Fibroblast of mammary gland (primary cell): ENCODE data around the gene CCDC34.

Experiments used
- DNase-seq: peaks from one replicate; pipeline ENCODE4 v3.0.0-alpha.2; 2010; ENCODE audit warnings: low read depth
- H3K4me3 ChIP-seq: 2 replicates; pipeline ENCODE4 v1.5.1; 2011; ENCODE audit warnings: low read depth, mild to moderate bottlenecking, low read length, moderate library complexity; ENCODE audit not compliant: control insufficient read depth
- TF ChIP-seq, protein P1 (sequence below): conservative IDR thresholded peaks from 2 replicates; pipeline ENCODE4 v1.5.1; 2011; ENCODE audit warnings: low read depth, low read length, inconsistent platforms; ENCODE audit not compliant: control insufficient read depth, insufficient read depth

Gene CCDC34

DNA sequence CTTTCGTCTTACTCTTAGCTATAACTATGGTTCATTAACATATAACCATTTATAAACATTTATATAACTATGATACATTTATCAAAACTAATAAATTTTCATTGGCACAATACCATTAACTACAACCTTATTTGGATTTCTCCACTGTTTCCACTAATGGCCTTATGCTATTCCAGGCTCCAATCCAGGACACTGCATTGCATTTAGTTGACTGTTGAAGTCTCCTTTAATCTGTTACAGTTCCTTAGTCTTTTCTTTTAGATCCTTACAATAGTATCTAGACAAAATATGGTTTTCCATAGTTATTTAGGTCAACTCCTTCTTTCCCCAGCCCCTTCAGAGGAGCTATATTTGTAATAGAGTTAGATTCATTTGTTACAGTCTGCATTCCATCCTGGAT, 47.2 kb downstream of the CCDC34 start:
- no peak for DNase-seq
- H3K4me3 ChIP-seq: no peak overlapping the region
- TF ChIP-seq, protein P1, sequence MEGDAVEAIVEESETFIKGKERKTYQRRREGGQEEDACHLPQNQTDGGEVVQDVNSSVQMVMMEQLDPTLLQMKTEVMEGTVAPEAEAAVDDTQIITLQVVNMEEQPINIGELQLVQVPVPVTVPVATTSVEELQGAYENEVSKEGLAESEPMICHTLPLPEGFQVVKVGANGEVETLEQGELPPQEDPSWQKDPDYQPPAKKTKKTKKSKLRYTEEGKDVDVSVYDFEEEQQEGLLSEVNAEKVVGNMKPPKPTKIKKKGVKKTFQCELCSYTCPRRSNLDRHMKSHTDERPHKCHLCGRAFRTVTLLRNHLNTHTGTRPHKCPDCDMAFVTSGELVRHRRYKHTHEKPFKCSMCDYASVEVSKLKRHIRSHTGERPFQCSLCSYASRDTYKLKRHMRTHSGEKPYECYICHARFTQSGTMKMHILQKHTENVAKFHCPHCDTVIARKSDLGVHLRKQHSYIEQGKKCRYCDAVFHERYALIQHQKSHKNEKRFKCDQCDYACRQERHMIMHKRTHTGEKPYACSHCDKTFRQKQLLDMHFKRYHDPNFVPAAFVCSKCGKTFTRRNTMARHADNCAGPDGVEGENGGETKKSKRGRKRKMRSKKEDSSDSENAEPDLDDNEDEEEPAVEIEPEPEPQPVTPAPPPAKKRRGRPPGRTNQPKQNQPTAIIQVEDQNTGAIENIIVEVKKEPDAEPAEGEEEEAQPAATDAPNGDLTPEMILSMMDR: no peak

DNA sequence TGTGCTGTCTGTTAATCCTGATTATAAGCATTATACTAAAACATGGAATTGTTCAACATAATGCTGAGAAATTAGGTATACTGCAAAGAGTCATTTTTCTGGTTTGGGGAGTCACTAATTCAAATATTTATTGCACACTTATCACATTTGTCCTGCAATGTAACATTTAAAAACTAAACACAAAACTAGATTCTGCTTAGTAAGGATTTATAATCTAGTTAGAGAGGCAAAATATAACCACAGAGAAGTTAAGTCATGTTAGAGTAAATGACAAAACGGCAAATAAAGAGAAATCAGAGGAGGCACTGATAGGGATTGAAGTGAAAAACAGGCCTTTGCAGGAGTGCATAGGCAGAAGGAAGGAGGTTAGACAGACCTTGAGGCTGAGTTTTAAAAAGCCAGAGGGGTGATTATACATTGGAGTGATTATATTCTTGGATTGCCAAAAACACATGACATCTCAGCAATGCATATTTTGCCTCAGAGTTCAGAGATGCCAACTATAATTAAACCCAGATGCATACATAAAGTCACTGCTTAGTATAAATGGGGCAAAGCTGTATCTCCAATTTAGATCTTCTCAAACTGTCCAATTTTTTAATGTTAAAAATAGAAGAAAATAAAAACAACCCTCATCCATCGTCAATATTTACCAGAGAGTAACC, 49.7 kb downstream of the CCDC34 start:
- DNase-seq: peak; percentile 30
- TF ChIP-seq, protein P1: no peak
- no peak overlapping the region for H3K4me3 ChIP-seq

DNA sequence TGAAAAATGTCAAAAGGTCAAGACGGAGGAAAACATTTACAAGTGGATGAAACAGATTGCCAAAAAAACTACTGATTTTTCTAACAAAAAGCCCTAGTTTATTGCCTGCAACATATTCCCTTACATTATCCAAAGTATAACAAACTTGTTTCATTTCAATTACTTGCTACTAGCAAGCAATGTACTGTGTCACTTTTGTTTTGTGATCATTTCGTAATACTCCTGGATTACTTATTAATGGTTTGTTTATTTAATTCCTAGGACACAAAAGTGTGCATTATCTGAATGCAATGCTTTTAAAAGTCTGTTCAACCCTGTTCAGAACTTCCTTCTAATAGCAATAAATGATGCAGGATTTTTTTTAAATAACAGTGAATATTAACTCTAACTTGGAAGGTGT, 50.9 kb downstream of the CCDC34 start:
- TF ChIP-seq, protein P1: no peak
- H3K4me3 ChIP-seq: no peak overlapping the region
- no peak for DNase-seq

DNA sequence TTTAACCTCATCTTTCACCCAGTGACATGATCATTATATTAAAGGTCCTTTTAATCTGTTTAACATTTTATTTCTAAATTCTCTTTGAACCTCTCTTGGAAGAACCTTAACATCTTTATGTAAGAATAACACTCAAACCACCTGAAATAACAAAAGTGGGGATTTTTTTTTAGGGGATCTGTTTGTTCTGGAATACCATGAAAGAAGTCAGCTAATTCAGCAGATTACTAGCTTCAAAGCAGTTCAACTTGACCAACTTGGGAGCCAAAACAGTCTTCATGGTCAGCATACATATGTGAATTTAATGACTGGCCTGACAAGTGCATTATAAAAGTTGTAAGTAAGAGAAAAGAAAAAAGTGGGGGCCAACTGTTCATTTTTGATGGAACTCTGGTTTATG, 52.3 kb downstream of the CCDC34 start:
- no peak overlapping the region for H3K4me3 ChIP-seq
- TF ChIP-seq, protein P1: no peak
- no peak for DNase-seq

DNA sequence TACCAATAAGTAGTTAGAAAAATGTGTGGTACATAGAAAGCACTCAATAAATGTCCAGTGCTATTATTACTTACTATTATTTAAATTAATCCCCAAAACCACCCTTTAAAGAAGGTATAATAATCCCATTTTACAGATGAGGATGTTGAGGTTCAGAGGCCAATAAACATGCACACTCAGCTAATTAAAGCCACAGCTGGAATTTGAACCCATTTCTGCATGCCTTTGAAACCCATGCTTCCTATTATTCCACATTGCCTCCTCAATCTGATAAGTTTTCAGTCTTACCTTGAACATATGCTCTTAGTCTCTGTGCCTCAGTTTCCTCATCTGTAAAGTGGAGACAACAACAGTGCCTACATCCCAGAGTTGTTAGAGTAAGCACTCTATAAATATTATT, 52.8 kb downstream of the CCDC34 start:
- TF ChIP-seq, protein P1: no peak
- H3K4me3 ChIP-seq: no peak overlapping the region
- DNase-seq: no peak

DNA sequence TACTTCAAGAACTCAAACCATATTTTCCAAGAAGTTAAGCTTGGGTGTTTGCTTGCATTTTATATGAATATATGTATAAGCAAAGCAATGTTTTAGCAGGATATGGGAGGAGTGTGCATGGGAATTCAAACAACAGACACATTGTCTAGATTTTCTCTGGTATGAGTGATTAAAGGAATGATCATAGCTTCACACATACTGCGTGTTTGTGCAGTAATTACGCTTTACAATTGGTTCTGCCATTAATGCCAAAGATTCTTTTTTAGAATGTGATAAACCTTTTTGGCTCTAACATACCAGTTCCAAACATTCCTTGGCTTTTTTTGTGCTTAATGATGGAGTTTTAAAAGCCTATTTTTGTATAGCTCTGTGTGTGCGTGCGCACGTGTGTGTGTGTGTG, 54.0 kb downstream of the CCDC34 start:
- DNase-seq: no peak
- H3K4me3 ChIP-seq: no peak overlapping the region
- TF ChIP-seq, protein P1: no peak

DNA sequence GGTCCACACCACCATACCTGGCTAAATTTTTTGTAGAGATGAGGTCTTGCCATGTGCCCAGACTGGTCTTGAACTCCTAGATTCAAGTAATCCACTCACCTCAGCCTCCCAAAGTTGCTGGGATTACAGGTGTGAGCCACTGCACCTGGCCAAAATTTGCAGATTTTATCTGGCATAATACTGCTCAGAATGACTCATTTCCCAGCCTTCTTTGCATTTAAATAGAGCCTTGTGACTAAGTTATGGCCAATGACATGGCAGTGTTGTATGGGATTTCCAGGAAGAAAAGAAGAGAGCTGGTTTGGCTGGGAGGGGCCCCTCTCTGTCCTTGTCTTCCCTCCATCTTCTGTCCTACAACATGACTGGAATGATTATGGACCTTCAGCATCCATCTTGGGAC, 55.8 kb downstream of the CCDC34 start:
- TF ChIP-seq, protein P1: no peak
- no peak for DNase-seq

More for the DNA sequence above, 55.8 kb downstream of the CCDC34 start:
- no peak overlapping the region for H3K4me3 ChIP-seq
